Measurements from ENCODE around the gene GPRIN1. TPM values are rescaled to one million over a fixed set of nuclear protein-coding genes. Genes with fewer than 3 reads are reported as not detected.

The GPRIN1 gene
- total and polyA plus RNA-seq, 4 donors, result 0.23 to 0.50 (median 0.30) TPM; not detected in 1

DNA sequence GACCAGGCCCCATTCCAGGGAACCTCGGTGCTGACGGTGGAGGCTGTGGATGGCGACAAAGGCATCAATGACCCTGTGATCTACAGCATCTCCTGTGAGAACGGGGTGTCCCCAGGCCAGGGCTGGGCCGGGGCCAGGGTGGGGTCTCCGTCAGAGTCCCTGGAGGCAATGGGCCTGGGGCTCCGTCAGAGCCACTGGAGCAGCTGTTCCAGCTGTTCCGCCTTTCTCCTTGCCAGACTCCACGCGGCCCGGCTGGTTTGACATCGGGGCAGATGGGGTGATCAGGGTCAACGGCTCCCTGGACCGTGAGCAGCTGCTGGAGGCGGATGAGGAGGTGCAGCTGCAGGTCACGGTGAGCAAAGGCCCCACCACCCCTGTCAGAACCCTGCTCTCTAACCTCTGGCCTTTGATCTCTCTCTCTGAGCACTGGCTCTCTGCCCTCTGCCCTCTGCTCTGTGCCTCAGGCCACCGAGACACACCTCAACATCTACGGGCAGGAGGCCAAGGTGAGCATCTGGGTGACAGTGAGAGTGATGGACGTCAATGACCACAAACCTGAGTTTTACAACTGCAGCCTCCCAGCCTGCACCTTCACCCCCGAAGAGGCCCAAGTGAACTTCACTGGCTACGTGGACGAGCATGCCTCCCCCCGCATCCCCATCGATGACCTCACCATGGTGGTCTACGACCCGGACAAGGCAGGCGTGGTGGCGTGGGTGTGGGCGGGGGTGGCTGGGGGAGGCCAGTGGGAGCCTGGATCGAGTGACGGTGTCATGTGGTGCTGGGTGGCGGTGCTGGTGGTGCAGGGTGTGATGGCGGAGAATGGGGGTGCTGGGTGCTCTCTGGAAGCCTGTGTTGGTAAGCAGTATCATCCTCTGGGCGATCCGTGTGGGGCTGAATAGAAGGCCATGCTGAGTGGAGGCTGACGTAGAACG lies 34.2 kb downstream of the GPRIN1 start (continued):
- TF ChIP-seq, protein P1, sequence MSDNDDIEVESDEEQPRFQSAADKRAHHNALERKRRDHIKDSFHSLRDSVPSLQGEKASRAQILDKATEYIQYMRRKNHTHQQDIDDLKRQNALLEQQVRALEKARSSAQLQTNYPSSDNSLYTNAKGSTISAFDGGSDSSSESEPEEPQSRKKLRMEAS (IDR thresholded peaks at IDR 0.05), result no peak

DNA sequence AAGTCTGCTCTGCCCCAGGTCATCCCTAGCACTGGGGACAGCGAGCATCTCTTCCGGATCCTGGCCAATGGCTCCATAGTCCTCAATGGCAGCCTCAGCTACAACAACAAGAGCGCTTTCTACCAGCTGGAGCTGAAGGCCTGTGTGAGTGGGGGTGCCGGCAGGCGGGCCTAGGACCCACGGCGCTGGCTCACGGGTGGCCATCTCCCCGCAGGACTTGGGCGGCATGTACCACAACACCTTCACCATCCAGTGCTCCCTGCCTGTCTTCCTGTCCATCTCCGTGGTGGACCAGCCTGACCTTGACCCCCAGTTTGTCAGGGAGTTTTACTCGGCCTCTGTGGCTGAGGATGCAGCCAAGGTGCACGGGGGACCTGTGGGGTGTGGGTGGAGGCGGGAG lies 34.9 kb downstream of the GPRIN1 start:
- no peak for DNase-seq (ENCODE audit: low spot score)
- Histone ChIP-seq H3K9me3 (ENCODE audit: control insufficient read depth in 4 of 4, low read length in 3 of 4) (no peaks in the 10 kb centered on the region), H3K9ac (ENCODE audit: low read depth in 1 of 2, low read length in 2 of 2) (no peak overlapping the region), H3K27ac (ENCODE audit: low read depth in 1 of 2, low read length in 2 of 2) (no peak overlapping the region), H3K27me3 (ENCODE audit: control insufficient read depth in 4 of 4, insufficient read depth in 4 of 4, low read length in 3 of 4) (no peaks in the 10 kb centered on the region), H3K4me1 (ENCODE audit: control insufficient read depth in 4 of 4, insufficient read depth in 4 of 4, low read length in 3 of 4) (no peaks in the 10 kb centered on the region), H3K36me3 (ENCODE audit: control insufficient read depth in 4 of 4, insufficient read depth in 3 of 4, low read depth in 1 of 4, low read length in 3 of 4) (peaks cover 0 to 3% (median 0%) of the 10 kb centered on the region in 4 donors), H3K4me3 (ENCODE audit: low read depth in 1 of 3, low read length in 3 of 3) (no peak overlapping the region)
- 90% methylated on average over 14 of the region's 14 CpGs for WGBS
- no peak for TF ChIP-seq FOXA2 (IDR thresholded peaks at IDR 0.05)
- TF ChIP-seq JUND (IDR thresholded peaks at IDR 0.05), result no peak
- no peak for TF ChIP-seq NR2F2 (IDR thresholded peaks at IDR 0.05)
- no peak for TF ChIP-seq RAD21 (IDR thresholded peaks at IDR 0.05)
- TF ChIP-seq, protein P2, sequence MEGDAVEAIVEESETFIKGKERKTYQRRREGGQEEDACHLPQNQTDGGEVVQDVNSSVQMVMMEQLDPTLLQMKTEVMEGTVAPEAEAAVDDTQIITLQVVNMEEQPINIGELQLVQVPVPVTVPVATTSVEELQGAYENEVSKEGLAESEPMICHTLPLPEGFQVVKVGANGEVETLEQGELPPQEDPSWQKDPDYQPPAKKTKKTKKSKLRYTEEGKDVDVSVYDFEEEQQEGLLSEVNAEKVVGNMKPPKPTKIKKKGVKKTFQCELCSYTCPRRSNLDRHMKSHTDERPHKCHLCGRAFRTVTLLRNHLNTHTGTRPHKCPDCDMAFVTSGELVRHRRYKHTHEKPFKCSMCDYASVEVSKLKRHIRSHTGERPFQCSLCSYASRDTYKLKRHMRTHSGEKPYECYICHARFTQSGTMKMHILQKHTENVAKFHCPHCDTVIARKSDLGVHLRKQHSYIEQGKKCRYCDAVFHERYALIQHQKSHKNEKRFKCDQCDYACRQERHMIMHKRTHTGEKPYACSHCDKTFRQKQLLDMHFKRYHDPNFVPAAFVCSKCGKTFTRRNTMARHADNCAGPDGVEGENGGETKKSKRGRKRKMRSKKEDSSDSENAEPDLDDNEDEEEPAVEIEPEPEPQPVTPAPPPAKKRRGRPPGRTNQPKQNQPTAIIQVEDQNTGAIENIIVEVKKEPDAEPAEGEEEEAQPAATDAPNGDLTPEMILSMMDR (IDR thresholded peaks at IDR 0.05; ENCODE audit: low read depth, low read length, missing input control), result no peak
- TF ChIP-seq, protein P1 (IDR thresholded peaks at IDR 0.05), result no peak
- TF ChIP-seq, protein P3, sequence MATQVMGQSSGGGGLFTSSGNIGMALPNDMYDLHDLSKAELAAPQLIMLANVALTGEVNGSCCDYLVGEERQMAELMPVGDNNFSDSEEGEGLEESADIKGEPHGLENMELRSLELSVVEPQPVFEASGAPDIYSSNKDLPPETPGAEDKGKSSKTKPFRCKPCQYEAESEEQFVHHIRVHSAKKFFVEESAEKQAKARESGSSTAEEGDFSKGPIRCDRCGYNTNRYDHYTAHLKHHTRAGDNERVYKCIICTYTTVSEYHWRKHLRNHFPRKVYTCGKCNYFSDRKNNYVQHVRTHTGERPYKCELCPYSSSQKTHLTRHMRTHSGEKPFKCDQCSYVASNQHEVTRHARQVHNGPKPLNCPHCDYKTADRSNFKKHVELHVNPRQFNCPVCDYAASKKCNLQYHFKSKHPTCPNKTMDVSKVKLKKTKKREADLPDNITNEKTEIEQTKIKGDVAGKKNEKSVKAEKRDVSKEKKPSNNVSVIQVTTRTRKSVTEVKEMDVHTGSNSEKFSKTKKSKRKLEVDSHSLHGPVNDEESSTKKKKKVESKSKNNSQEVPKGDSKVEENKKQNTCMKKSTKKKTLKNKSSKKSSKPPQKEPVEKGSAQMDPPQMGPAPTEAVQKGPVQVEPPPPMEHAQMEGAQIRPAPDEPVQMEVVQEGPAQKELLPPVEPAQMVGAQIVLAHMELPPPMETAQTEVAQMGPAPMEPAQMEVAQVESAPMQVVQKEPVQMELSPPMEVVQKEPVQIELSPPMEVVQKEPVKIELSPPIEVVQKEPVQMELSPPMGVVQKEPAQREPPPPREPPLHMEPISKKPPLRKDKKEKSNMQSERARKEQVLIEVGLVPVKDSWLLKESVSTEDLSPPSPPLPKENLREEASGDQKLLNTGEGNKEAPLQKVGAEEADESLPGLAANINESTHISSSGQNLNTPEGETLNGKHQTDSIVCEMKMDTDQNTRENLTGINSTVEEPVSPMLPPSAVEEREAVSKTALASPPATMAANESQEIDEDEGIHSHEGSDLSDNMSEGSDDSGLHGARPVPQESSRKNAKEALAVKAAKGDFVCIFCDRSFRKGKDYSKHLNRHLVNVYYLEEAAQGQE (IDR thresholded peaks at IDR 0.05), result no peak
- no peak for TF ChIP-seq RXRA (IDR thresholded peaks at IDR 0.05)

DNA sequence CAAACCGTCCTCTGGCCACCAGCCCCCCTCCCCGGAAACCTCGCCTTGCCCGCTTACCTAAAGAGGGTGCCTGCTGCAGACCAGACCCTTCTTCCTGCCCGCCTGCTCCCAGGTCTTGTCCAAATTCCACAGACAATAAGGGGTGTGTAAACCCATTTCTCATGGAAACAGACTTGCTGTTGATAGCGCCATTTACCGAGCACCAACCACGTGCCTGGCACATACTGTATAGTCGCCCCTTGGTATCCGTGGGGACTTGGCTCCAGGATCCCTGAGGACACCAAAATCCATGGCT lies 35.7 kb downstream of the GPRIN1 start:
- WGBS, result 63% methylated on average over 10 of the region's 10 CpGs
- Histone ChIP-seq H3K4me1 (ENCODE audit: control insufficient read depth in 4 of 4, insufficient read depth in 4 of 4, low read length in 3 of 4) (no peaks in the 10 kb centered on the region), H3K36me3 (ENCODE audit: control insufficient read depth in 4 of 4, insufficient read depth in 3 of 4, low read depth in 1 of 4, low read length in 3 of 4) (peaks cover 0 to 3% (median 0%) of the 10 kb centered on the region in 4 donors)

More for the DNA sequence above, 35.7 kb downstream of the GPRIN1 start:
- DNase-seq (ENCODE audit: low spot score), result no peak
- no peak overlapping the region for H3K27ac ChIP-seq (ENCODE audit: low read depth in 1 of 2, low read length in 2 of 2)
- H3K4me3 ChIP-seq (ENCODE audit: low read depth in 1 of 3, low read length in 3 of 3), result no peak overlapping the region
- no peaks in the 10 kb centered on the region for H3K27me3 ChIP-seq (ENCODE audit: control insufficient read depth in 4 of 4, insufficient read depth in 4 of 4, low read length in 3 of 4)
- TF ChIP-seq NR2F2 (IDR thresholded peaks at IDR 0.05) (no peak), EGR1 (IDR thresholded peaks at IDR 0.05; ENCODE audit: low read depth in 2 of 2) (no peak)
- TF ChIP-seq, protein P3 (IDR thresholded peaks at IDR 0.05), result no peak
- no peak overlapping the region for H3K9ac ChIP-seq (ENCODE audit: low read depth in 1 of 2, low read length in 2 of 2)
- H3K9me3 ChIP-seq (ENCODE audit: control insufficient read depth in 4 of 4, low read length in 3 of 4), result no peaks in the 10 kb centered on the region

All from liver (tissue), 9 donors.